Measurements from ENCODE around the gene PRRT1B.

The PRRT1B gene

DNA sequence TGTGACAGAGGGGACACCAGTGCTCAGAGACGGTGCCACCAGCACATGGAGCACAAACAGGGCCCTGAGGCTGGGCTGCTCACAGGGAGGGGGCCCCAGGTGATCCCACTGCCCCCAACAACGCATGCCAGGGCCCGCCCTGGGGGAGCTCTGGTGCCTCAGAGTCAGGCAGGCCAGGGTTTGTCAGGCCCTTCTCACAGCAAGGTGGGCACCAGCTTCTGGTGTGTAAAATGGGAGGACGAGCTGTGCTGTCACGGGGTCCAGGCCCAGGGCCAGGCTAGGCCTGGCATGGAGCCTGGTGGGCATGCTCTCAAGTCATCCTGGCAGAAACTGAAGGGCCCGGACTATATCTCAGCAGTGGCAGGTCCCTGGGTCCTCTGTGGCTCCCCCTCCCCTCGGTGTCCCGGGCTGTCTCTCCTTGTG lies 34.5 kb downstream of the PRRT1B start:
- Histone ChIP-seq H3K36me3 (ENCODE audit: insufficient read depth, low read length) (no peaks in the 10 kb centered on the region), H3K4me3 (no peak overlapping the region), H3K9me3 (ENCODE audit: low read depth, low read length) (no peaks in the 10 kb centered on the region), H3K27ac (no peak overlapping the region), H3K9ac (ENCODE audit: insufficient read length) (no peak overlapping the region)
- DNase-seq (ENCODE audit: low read depth, low spot score), result no peak
- TF ChIP-seq EZH2 (IDR thresholded peaks at IDR 0.05), result no peak
- TF ChIP-seq FOXP2 (optimal IDR thresholded peaks at IDR 0.05; ENCODE audit: control extremely low read depth, extremely low read length, insufficient read depth), result no peak
- no peak for TF ChIP-seq POLR2AphosphoS5 (IDR thresholded peaks at IDR 0.05; ENCODE audit: borderline replicate concordance, low read depth, low read length)

DNA sequence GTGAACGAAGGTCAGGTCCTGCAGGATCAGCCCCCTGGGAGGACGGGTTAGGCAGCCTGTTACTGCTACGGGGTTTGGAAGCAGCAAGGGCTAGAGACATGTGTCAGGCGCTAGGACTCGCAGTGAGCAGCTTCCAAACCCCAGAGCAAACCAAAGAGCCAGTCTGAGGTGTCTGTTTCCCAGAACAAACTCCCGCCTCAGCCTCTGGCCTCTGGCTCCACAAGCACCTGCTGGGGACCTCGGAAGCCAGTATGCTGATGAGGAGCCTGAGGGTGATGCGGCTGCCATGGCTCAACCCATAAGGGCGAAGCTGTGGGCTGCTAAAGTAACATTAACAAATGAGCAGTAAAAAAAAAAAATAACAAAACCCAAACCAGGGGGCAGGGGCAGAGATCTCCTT lies 35.0 kb downstream of the PRRT1B start:
- TF ChIP-seq FOXP2 (optimal IDR thresholded peaks at IDR 0.05; ENCODE audit: control extremely low read depth, extremely low read length, insufficient read depth), result no peak
- no peak for DNase-seq (ENCODE audit: low read depth, low spot score)
- Histone ChIP-seq H3K4me3 (no peak overlapping the region), H3K9ac (ENCODE audit: insufficient read length) (no peak overlapping the region), H3K36me3 (ENCODE audit: insufficient read depth, low read length) (no peaks in the 10 kb centered on the region), H3K9me3 (ENCODE audit: low read depth, low read length) (no peaks in the 10 kb centered on the region), H3K27ac (no peak overlapping the region)

DNA sequence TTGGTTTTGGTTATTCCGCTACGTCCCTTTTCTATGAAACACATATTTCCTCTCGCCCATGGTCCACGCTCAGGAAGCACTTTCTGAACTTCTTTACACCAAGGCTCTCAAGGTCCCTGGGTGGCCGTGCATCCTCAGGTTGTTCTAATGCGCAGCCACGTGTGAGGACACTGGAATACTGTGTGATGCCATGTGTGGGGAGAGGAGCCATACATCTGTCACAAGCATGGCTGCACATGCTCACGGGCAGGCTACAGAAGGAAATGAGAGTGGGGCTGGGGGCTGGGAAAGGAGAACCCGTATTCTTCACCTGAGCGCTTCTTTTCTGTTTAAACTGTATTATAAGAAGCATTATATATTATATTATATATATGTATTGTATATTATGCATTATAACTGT lies 36.7 kb downstream of the PRRT1B start:
- no peaks in the 10 kb centered on the region for H3K36me3 ChIP-seq (ENCODE audit: insufficient read depth, low read length)
- no peak overlapping the region for H3K27ac ChIP-seq
- H3K9ac ChIP-seq (ENCODE audit: insufficient read length), result no peak overlapping the region

DNA sequence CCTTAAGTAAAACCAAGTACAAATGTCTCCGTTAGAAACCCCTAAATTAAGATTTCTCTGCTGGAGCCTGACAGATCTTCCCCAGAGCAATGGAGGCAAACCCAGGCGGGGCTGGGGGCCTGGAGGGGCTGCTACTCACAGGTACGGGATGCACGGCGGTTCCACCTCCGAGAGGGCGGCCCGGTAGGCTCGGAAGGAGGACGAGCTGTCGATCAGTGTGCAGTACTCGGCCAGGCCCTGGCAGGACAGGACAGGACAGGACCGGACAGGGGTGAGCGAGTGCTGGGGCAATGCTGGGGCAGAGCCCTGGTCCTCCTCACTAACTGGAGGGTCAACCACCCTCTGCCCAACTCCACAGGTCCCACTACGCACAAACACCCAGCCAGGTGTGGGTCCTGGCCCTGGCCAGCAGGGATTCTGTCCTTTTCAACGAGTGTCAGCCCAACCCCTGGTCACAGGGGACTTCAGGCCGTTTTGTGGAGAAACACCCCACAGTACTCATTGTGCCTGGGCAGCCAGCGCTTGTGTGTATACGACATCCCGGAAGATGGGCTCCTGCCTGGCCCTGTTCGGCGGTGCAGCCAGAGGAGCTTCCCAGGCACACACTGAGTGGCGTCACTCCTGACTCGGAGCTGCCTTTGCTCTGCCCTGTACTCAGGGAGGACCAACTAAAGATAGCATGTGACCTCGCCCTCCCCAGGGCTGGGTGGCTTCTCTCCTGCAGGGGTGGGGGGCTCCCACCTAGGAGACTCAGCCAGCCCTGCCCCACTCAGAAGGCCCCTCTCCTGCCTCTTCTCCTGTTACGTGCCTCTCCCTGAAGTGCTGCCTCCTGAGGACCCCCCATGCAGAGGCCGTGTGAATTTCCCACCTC lies 37.4 kb downstream of the PRRT1B start:
- no peak for DNase-seq (ENCODE audit: low read depth, low spot score)
- no peak overlapping the region for H3K27ac ChIP-seq
- no peaks in the 10 kb centered on the region for H3K36me3 ChIP-seq (ENCODE audit: insufficient read depth, low read length)
- H3K4me3 ChIP-seq, result no peak overlapping the region
- TF ChIP-seq FOXP2 (optimal IDR thresholded peaks at IDR 0.05; ENCODE audit: control extremely low read depth, extremely low read length, insufficient read depth) (no peak), POLR2AphosphoS5 (IDR thresholded peaks at IDR 0.05; ENCODE audit: borderline replicate concordance, low read depth, low read length) (no peak), EZH2 (IDR thresholded peaks at IDR 0.05) (no peak)
- no peaks in the 10 kb centered on the region for H3K9me3 ChIP-seq (ENCODE audit: low read depth, low read length)
- no peak overlapping the region for H3K9ac ChIP-seq (ENCODE audit: insufficient read length)

More for the DNA sequence above, 36.7 kb downstream of the PRRT1B start:
- Histone ChIP-seq H3K9me3 (ENCODE audit: low read depth, low read length) (no peaks in the 10 kb centered on the region), H3K4me3 (no peak overlapping the region)
- no peak for DNase-seq (ENCODE audit: low read depth, low spot score)
- TF ChIP-seq POLR2AphosphoS5 (IDR thresholded peaks at IDR 0.05; ENCODE audit: borderline replicate concordance, low read depth, low read length), result no peak
- TF ChIP-seq EZH2 (IDR thresholded peaks at IDR 0.05), result no peak
- no peak for TF ChIP-seq FOXP2 (optimal IDR thresholded peaks at IDR 0.05; ENCODE audit: control extremely low read depth, extremely low read length, insufficient read depth)

DNA sequence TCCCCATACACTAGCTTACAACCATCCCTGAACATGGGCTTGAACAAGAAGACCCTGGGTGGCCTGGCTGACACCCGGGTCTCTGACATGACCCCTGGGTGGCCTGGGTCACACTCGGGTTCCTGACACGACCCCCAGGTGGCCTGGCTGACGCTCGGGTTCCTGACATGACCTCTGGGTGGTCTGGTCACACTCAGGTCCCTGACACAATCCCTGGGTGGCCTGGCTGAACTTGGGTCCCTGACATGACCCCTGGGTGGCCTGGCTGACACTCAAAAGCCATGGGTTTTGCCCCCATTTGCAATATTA lies 38.0 kb downstream of the PRRT1B start:
- H3K27ac ChIP-seq, result no peak overlapping the region
- H3K4me3 ChIP-seq, result no peak overlapping the region
- H3K9ac ChIP-seq (ENCODE audit: insufficient read length), result no peak overlapping the region
- H3K9me3 ChIP-seq (ENCODE audit: low read depth, low read length), result no peaks in the 10 kb centered on the region
- DNase-seq (ENCODE audit: low read depth, low spot score), result no peak
- no peak for TF ChIP-seq FOXP2 (optimal IDR thresholded peaks at IDR 0.05; ENCODE audit: control extremely low read depth, extremely low read length, insufficient read depth)
- no peak for TF ChIP-seq POLR2AphosphoS5 (IDR thresholded peaks at IDR 0.05; ENCODE audit: borderline replicate concordance, low read depth, low read length)
- TF ChIP-seq EZH2 (IDR thresholded peaks at IDR 0.05), result no peak
- no peaks in the 10 kb centered on the region for H3K36me3 ChIP-seq (ENCODE audit: insufficient read depth, low read length)

DNA sequence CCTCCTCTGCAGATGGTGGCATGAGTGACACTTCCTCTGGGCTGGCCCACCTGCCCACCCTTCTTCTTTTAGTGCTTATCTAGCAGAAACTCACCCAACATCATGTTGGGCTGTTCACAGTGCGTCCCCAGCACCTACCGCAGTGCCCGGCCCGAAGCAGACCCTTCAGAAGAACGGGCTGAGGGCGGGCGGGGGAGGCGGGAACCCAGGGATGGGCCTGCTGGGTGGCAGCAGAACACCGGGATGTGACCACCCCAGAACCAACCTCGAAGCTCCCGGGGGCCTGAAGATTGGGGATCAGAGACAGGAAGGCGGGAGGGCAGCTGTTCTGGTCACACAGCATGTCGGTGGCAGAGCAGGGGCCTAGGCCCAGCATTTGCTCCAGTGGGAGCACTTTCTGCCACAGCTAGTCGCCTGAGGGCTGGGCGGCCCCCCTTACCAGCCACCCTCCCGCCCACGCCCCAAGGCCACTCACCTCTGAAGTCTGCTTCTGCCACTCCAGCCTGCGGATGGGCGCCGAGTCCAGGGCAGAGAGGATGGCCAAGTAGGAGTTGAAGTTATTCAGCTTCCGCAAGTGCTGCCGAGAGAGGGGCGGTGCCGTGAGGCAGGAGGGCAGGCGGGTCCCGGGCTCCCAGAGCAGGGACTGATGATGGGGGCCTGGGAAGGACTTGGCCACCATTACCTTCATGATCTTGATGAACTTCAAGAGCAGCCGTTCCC lies 38.7 kb downstream of the PRRT1B start:
- no peaks in the 10 kb centered on the region for H3K9me3 ChIP-seq (ENCODE audit: low read depth, low read length)
- DNase-seq (ENCODE audit: low read depth, low spot score), result no peak
- no peaks in the 10 kb centered on the region for H3K36me3 ChIP-seq (ENCODE audit: insufficient read depth, low read length)
- no peak overlapping the region for H3K9ac ChIP-seq (ENCODE audit: insufficient read length)
- H3K4me3 ChIP-seq, result no peak overlapping the region
- TF ChIP-seq FOXP2 (optimal IDR thresholded peaks at IDR 0.05; ENCODE audit: control extremely low read depth, extremely low read length, insufficient read depth), result no peak
- no peak for TF ChIP-seq POLR2AphosphoS5 (IDR thresholded peaks at IDR 0.05; ENCODE audit: borderline replicate concordance, low read depth, low read length)
- TF ChIP-seq EZH2 (IDR thresholded peaks at IDR 0.05), result no peak
- no peak overlapping the region for H3K27ac ChIP-seq

DNA sequence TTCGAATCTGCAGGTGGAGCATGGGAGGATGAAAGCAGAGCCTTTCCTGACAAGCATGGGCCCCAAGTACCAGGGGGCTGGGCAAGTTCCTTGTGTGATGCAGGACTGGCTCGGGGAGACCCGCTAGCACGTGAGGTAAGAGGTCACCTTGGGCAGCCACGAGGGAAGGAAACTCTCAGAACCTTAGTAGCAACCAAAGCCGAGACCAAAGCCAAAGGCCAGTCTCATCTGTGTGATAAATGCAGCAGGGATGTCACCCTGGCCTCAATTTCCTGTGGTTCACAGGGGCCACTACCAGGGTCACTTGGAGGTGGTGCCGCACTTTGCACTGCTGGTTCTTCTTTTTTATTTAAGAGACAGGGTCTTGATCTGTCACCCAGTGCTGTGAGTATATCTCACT lies 39.5 kb downstream of the PRRT1B start:
- DNase-seq (ENCODE audit: low read depth, low spot score), result no peak
- no peaks in the 10 kb centered on the region for H3K9me3 ChIP-seq (ENCODE audit: low read depth, low read length)
- H3K4me3 ChIP-seq, result no peak overlapping the region
- TF ChIP-seq POLR2AphosphoS5 (IDR thresholded peaks at IDR 0.05; ENCODE audit: borderline replicate concordance, low read depth, low read length), result no peak
- TF ChIP-seq EZH2 (IDR thresholded peaks at IDR 0.05), result no peak
- no peak for TF ChIP-seq FOXP2 (optimal IDR thresholded peaks at IDR 0.05; ENCODE audit: control extremely low read depth, extremely low read length, insufficient read depth)
- no peak overlapping the region for H3K27ac ChIP-seq
- no peaks in the 10 kb centered on the region for H3K36me3 ChIP-seq (ENCODE audit: insufficient read depth, low read length)
- H3K9ac ChIP-seq (ENCODE audit: insufficient read length), result no peak overlapping the region

DNA sequence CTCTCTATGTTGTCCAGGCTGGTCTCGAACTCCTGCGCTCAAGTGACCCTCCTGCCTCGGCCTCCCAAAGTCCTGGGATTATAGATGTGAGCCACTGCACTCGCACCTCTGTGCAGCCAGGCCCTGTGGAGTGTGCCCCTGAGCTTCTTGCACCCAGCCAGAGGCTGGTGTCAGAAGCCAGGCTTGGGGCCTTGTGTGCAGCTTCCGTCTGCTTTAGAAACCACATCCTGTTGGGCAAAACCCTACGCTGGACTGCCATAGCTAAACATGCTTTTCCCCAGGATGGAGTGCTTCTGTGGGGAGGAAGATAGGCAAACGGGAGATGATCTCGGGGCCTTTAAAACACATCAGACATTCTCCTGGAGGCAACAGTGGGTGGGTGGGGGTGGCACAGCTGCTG lies 40.1 kb downstream of the PRRT1B start:
- no peaks in the 10 kb centered on the region for H3K9me3 ChIP-seq (ENCODE audit: low read depth, low read length)
- no peaks in the 10 kb centered on the region for H3K36me3 ChIP-seq (ENCODE audit: insufficient read depth, low read length)
- H3K27ac ChIP-seq, result no peak overlapping the region
- no peak for DNase-seq (ENCODE audit: low read depth, low spot score)
- H3K4me3 ChIP-seq, result no peak overlapping the region
- H3K9ac ChIP-seq (ENCODE audit: insufficient read length), result no peak overlapping the region
- TF ChIP-seq FOXP2 (optimal IDR thresholded peaks at IDR 0.05; ENCODE audit: control extremely low read depth, extremely low read length, insufficient read depth) (no peak), EZH2 (IDR thresholded peaks at IDR 0.05) (no peak), POLR2AphosphoS5 (IDR thresholded peaks at IDR 0.05; ENCODE audit: borderline replicate concordance, low read depth, low read length) (no peak)
